A549 (cell line): ENCODE measurements around the gene WNT11. TPM values are rescaled to one million over a fixed set of nuclear protein-coding genes. Genes with fewer than 3 reads are reported as not detected.

Experiments
- ATAC-seq, 2 experiments: fragments of 200-7000 bp in 1 of 2; fragments of >200 bp in 1 of 2; cut with Nextera tagmentation in 1 of 2; cut with Tn5 transposase in 1 of 2; 3 replicates each; pipeline versions ENCODE4 v1.8.0 to v1.9.1; 2018 to 2020; ENCODE audit warnings: mild to moderate bottlenecking in 1 of 2, moderate library complexity in 1 of 2
- CTCF ChIA-PET: fragments of 300-600 bp; sonication (Branson Sonifier 250); formaldehyde crosslinking; extraction: SDS; loops from one replicate; lab custom pipeline; 2021; ENCODE audit warnings: antibody characterized with exemption, inconsistent platforms; lab: Yijun Ruan, JAX
- POLR2A ChIA-PET: fragments of 350-600 bp; formaldehyde crosslinking; extraction: SDS; loops from one replicate; lab custom pipeline; 2021; ENCODE audit warnings: antibody characterized with exemption, inconsistent platforms; lab: Yijun Ruan, JAX
- DNase-seq, 2 experiments: peaks; one replicate each; pipeline versions ENCODE4 v3.0.0 to v3.0.0-alpha.2; 2011 to 2016; ENCODE audit warnings: low read depth in 1 of 2, low spot score in 1 of 2
- FAIRE-seq: peaks from 2 replicates; lab custom pipeline; 2011; peaks lifted over from hg19 to GRCh38; lab: Jason Lieb, UNC
- H3K27ac ChIP-seq, 2 experiments: fragments of >200 bp; sonication (Bioruptor Twin); formaldehyde crosslinking; 3 replicates each; pipeline ENCODE4 v1.5.1; 2016 to 2017
- H3K4me1 ChIP-seq: fragments of >200 bp; sonication (Bioruptor Twin); formaldehyde crosslinking; 3 replicates; pipeline ENCODE4 v1.6.1; 2016
- H3K4me2 ChIP-seq: fragments of >200 bp; sonication (Bioruptor Twin); formaldehyde crosslinking; 3 replicates; pipeline ENCODE4 v1.6.1; 2016
- H3K4me3 ChIP-seq: fragments of >200 bp; sonication (Bioruptor Twin); formaldehyde crosslinking; 3 replicates; pipeline ENCODE4 v1.5.1; 2016
- H3K9me3 ChIP-seq: fragments of >200 bp; sonication (Bioruptor Twin); formaldehyde crosslinking; 3 replicates; pipeline ENCODE4 v1.6.1; 2016
- ATOH8 ChIP-seq: fragments of 250-450 bp; sonication (Bioruptor Pico); IDR thresholded peaks from 2 replicates; pipeline ENCODE4 v1.5.0; 2020; ENCODE audit warnings: low read depth, mild to moderate bottlenecking, moderate library complexity
- BCL3 ChIP-seq: fragments of >200 bp; sonication (Bioruptor Twin); formaldehyde crosslinking; IDR thresholded peaks from 3 replicates; pipeline ENCODE4 v1.6.1; 2016
- CBX2 ChIP-seq: fragments of 200-600 bp; sonication (generic); IDR thresholded peaks from 2 replicates; pipeline ENCODE4 v1.6.1; 2016; ENCODE audit warnings: low read depth, mild to moderate bottlenecking, borderline replicate concordance
- CEBPB ChIP-seq, 2 experiments: fragments of >200 bp in 1 of 2; sonication (Bioruptor Twin) in 1 of 2; formaldehyde crosslinking in 1 of 2; IDR thresholded peaks; 2 replicates each; pipeline ENCODE4 v1.6.1; 2012 to 2016
- CHD2 ChIP-seq: fragments of 150-350 bp; IDR thresholded peaks from 2 replicates; pipeline ENCODE4 v1.6.1; 2014; ENCODE audit warnings: low read length; ENCODE audit not compliant: partially characterized antibody
- CHD4 ChIP-seq: fragments of 200-600 bp; sonication (generic); IDR thresholded peaks from 2 replicates; pipeline ENCODE4 v1.6.1; 2016; ENCODE audit warnings: antibody characterized with exemption, mild to moderate bottlenecking, borderline replicate concordance
- E2F6 ChIP-seq: IDR thresholded peaks from 2 replicates; pipeline ENCODE4 v1.6.1; 2012; ENCODE audit warnings: low read depth, borderline replicate concordance
- EHF ChIP-seq: fragments of 250-450 bp; sonication (Bioruptor Pico); IDR thresholded peaks from 2 replicates; pipeline ENCODE4 v1.5.0; 2020; ENCODE audit warnings: mild to moderate bottlenecking
- EHMT2 ChIP-seq: fragments of 200-600 bp; sonication (generic); IDR thresholded peaks from 2 replicates; pipeline ENCODE4 v1.6.1; 2016; ENCODE audit warnings: antibody characterized with exemption, low read depth, mild to moderate bottlenecking, moderate library complexity
- EP300 ChIP-seq, 2 experiments: fragments of >200 bp; sonication (Bioruptor Twin); formaldehyde crosslinking; IDR thresholded peaks; 2 replicates in 1 of 2; 3 replicates in 1 of 2; pipeline ENCODE4 v1.6.1; 2016 to 2017
- ESRRA ChIP-seq: fragments of 150-350 bp; IDR thresholded peaks from 2 replicates; pipeline ENCODE4 v1.6.1; 2014; ENCODE audit warnings: mild to moderate bottlenecking, low read length, borderline replicate concordance
- HDAC2 ChIP-seq: fragments of 200-600 bp; sonication (generic); IDR thresholded peaks from 2 replicates; pipeline ENCODE4 v1.6.1; 2016
- HOXA7 ChIP-seq: fragments of 250-450 bp; sonication (Bioruptor Pico); IDR thresholded peaks from 2 replicates; pipeline ENCODE4 v1.5.0; 2020; ENCODE audit warnings: mild to moderate bottlenecking, moderate library complexity
- HOXB13 ChIP-seq: fragments of 250-450 bp; sonication (Bioruptor Pico); IDR thresholded peaks from 2 replicates; pipeline ENCODE4 v1.5.0; 2020; ENCODE audit warnings: low read depth, mild to moderate bottlenecking, moderate library complexity
- MAZ ChIP-seq: fragments of 150-350 bp; IDR thresholded peaks from 2 replicates; pipeline ENCODE4 v1.6.1; 2014; ENCODE audit warnings: antibody characterized with exemption, low read depth, low read length, borderline replicate concordance
- MYC ChIP-seq: IDR thresholded peaks from 2 replicates; pipeline ENCODE4 v1.6.1; 2012; ENCODE audit warnings: mild to moderate bottlenecking, inconsistent platforms, low read length, improper control_type of control experiment, borderline replicate concordance
- RARB ChIP-seq: fragments of 250-450 bp; sonication (Bioruptor Pico); IDR thresholded peaks from 2 replicates; pipeline ENCODE4 v1.8.0; 2021; ENCODE audit warnings: mild to moderate bottlenecking, moderate library complexity
- RCOR1 ChIP-seq: fragments of 150-350 bp; IDR thresholded peaks from 2 replicates; pipeline ENCODE4 v1.6.1; 2014; ENCODE audit warnings: antibody characterized with exemption, low read length, low read depth
- RFX5 ChIP-seq: fragments of 450-650 bp; IDR thresholded peaks from 2 replicates; pipeline ENCODE4 v1.7.1; 2014; ENCODE audit warnings: antibody characterized with exemption, mild to moderate bottlenecking, moderate library complexity
- SMC3 ChIP-seq: fragments of >200 bp; sonication (Bioruptor Twin); formaldehyde crosslinking; IDR thresholded peaks from 3 replicates; pipeline ENCODE4 v1.6.1; 2018; ENCODE audit warnings: inconsistent platforms
- SREBF2 ChIP-seq: fragments of 450-650 bp; IDR thresholded peaks from 2 replicates; pipeline ENCODE4 v1.6.1; 2014; ENCODE audit warnings: mild to moderate bottlenecking, moderate library complexity
- TP53 ChIP-seq: fragments of 250-450 bp; sonication (Bioruptor Pico); IDR thresholded peaks from 2 replicates; pipeline ENCODE4 v1.5.0; 2021; ENCODE audit warnings: mild to moderate bottlenecking, moderate library complexity
- ZC3H11A ChIP-seq: fragments of 450-650 bp; IDR thresholded peaks from 2 replicates; pipeline ENCODE4 v1.6.1; 2014; ENCODE audit warnings: antibody characterized with exemption, mild to moderate bottlenecking
- ZFP36 ChIP-seq: fragments of 450-650 bp; IDR thresholded peaks from 2 replicates; pipeline ENCODE4 v1.6.1; 2014; ENCODE audit warnings: borderline replicate concordance; ENCODE audit not compliant: partially characterized antibody
- WGBS: methylation state at CpG from one replicate; pipeline ENCODE4 v1.1.6; 2017; ENCODE audit errors: missing lambda C conversion rate; 5-methylcytosine and 5-hydroxymethylcytosine counted together
- polyA plus RNA-seq, 4 experiments: library from polyadenylated mRNA; depleted of rRNA in 3 of 4; stranded (reverse); fragments of >200 nt; fragmentation: RNase III in 1 of 4; extraction: RNeasy Plus Mini Kit Qiagen cat#74134 plus additional on column Dnase treatment in 1 of 4; gene quantifications; 2 replicates in 3 of 4; 3 replicates in 1 of 4; pipeline ENCODE4 v1.2.3, GENCODE V29; 2011 to 2017
- TF ChIP-seq, protein P1 (sequence below): fragments of >200 bp; sonication (Bioruptor Twin); formaldehyde crosslinking; IDR thresholded peaks from 3 replicates; pipeline ENCODE4 v1.5.1; 2016

The WNT11 gene
- polyA plus RNA-seq, 2 of the 4 experiments (the other 2 are of a cell fraction) = 0.36 to 0.57 TPM

GRCh38 chr11:76240161-76240540 is 33.8 kb upstream of the WNT11 start:
- CTCF ChIA-PET = interaction anchor here (1.2 to 2.3 kb wide), 4 partner anchors 11 to 78 kb away, joined by 3 to 16 read pairs (median 8); no protein-coding TSS in a partner anchor
- ATAC-seq = no peak
- POLR2A ChIA-PET = no interaction called here
- H3K9me3 ChIP-seq = no peaks in the 10 kb centered on the region
- TF ChIP-seq HOXA7 (CRISPR knock-in tag) (no peak), RARB (CRISPR knock-in tag) (no peak), SMC3 (no peak), MAZ (no peak), E2F6 (no peak)
- 85% methylated on average over 7 of the region's 7 CpGs for WGBS
- H3K4me2 ChIP-seq = no peak overlapping the region
- FAIRE-seq = no peak
- H3K27ac ChIP-seq = no peak overlapping the region
- no peak for DNase-seq
- H3K4me1 ChIP-seq = no peaks in the 10 kb centered on the region
- H3K4me3 ChIP-seq = no peak overlapping the region

- TF ChIP-seq SMC3 = no peak
- no peak for TF ChIP-seq EHF (CRISPR knock-in tag)
- no peak for TF ChIP-seq ATOH8
- TF ChIP-seq SREBF2 = no peak
- no peak for TF ChIP-seq ZC3H11A
- TF ChIP-seq RFX5 = no peak
- no peak for TF ChIP-seq HOXA7 (CRISPR knock-in tag)
- TF ChIP-seq CHD4 = no peak
- no peak for TF ChIP-seq TP53
- Histone ChIP-seq H3K4me1 (peaks cover 1% of the 10 kb centered on the region), H3K4me3 (no peak overlapping the region), H3K4me2 (no peak overlapping the region), H3K9me3 (no peaks in the 10 kb centered on the region), H3K27ac (no peak overlapping the region)
- FAIRE-seq = no peak
- ChIA-PET CTCF (interaction anchor here (1.1 to 2.3 kb wide), 5 partner anchors 12 to 79 kb away, joined by 3 to 16 read pairs (median 3); no protein-coding TSS in a partner anchor), POLR2A (no interaction called here)
- DNase-seq = no peak
- ATAC-seq = no peak
- 86% methylated on average over 9 of the region's 11 CpGs for WGBS
Observed at GRCh38 chr11:76239483-76240160, 33.3 kb upstream of the WNT11 start.

DNA sequence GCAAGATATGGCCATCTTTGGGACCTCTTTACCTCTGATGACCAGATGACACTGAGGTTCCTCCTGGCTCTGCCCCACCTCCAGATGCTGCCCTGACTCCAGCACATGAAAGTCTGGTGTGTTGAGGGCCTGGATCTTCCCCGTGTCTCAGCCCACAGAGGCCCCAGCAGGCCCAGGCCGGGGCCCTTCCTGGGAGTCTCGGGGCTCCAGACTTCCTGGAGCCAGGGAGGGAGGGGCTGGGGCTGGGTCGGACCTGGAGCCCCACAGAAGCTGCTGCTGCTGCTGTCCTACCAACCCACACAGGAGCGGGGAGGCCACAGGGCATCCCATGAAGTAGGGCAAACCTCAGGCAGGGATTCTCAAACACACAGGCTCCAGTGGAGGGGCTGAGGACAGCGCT is 32.2 kb upstream of the WNT11 start:
- no peak overlapping the region for H3K4me3 ChIP-seq
- no peaks in the 10 kb centered on the region for H3K9me3 ChIP-seq
- H3K4me1 ChIP-seq = peaks cover 10% of the 10 kb centered on the region
- POLR2A ChIA-PET = no interaction called here
- DNase-seq (no peak), ATAC-seq (no peak), FAIRE-seq (no peak)
- TF ChIP-seq HOXB13 (CRISPR knock-in tag) (no peak), RARB (CRISPR knock-in tag) (no peak), CHD2 (no peak), EHF (CRISPR knock-in tag) (no peak), CHD4 (no peak), EHMT2 (no peak)
- no peak overlapping the region for H3K27ac ChIP-seq
- 94% methylated on average over 3 of the region's 6 CpGs for WGBS
- CTCF ChIA-PET = interaction anchor here (0.8 to 6.1 kb wide), 6 partner anchors 8 to 483 kb away, joined by 3 to 82 read pairs (median 4); partner anchors contain the start of gene WNT11
- H3K4me2 ChIP-seq = no peak overlapping the region

DNA sequence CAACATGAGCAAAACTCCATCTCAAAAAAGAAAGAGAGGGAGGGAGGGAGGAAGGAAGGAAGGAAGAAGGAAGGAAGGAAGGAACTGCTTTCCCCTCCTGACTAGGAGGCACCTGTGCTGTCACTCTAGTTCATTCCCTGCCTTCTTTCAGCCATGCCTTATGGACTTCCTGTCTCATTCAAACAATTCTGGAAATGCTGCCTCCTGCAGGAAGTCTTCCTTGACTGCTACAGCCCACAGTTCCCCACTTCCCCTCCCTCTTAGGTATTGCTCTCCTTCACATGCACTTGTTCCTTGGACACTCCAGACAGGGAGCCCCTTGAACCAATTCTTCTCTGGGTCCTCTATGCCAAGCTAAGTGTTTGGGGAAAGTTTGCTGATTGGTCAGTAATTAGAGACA is 31.6 kb upstream of the WNT11 start:
- FAIRE-seq (no peak), DNase-seq (peak; percentile 58 to 68), ATAC-seq (no peak)
- Histone ChIP-seq H3K27ac (no peak overlapping the region), H3K9me3 (no peaks in the 10 kb centered on the region), H3K4me2 (no peak overlapping the region), H3K4me3 (no peak overlapping the region), H3K4me1 (peaks cover 10% of the 10 kb centered on the region)
- ChIA-PET POLR2A (no interaction called here), CTCF (interaction anchor here (0.8 to 6.1 kb wide), 6 partner anchors 9 to 484 kb away, joined by 3 to 82 read pairs (median 4); partner anchors contain the start of gene WNT11)
- TF ChIP-seq ESRRA (no peak), BCL3 (no peak), EP300 (IDR thresholded peaks at IDR 0.05) (no peak), E2F6 (no peak), EHF (CRISPR knock-in tag) (no peak), ZFP36 (peak; percentile 95), HDAC2 (no peak), RCOR1 (no peak), CBX2 (no peak), CEBPB (IDR thresholded peaks at IDR 0.05) (no peak), MYC (no peak)
- TF ChIP-seq, protein P1, sequence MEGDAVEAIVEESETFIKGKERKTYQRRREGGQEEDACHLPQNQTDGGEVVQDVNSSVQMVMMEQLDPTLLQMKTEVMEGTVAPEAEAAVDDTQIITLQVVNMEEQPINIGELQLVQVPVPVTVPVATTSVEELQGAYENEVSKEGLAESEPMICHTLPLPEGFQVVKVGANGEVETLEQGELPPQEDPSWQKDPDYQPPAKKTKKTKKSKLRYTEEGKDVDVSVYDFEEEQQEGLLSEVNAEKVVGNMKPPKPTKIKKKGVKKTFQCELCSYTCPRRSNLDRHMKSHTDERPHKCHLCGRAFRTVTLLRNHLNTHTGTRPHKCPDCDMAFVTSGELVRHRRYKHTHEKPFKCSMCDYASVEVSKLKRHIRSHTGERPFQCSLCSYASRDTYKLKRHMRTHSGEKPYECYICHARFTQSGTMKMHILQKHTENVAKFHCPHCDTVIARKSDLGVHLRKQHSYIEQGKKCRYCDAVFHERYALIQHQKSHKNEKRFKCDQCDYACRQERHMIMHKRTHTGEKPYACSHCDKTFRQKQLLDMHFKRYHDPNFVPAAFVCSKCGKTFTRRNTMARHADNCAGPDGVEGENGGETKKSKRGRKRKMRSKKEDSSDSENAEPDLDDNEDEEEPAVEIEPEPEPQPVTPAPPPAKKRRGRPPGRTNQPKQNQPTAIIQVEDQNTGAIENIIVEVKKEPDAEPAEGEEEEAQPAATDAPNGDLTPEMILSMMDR = 0 out of 3 replicates have a peak, but pooled peaks have one; percentile 12
